ENCODE results near the gene GPR78.

DNA sequence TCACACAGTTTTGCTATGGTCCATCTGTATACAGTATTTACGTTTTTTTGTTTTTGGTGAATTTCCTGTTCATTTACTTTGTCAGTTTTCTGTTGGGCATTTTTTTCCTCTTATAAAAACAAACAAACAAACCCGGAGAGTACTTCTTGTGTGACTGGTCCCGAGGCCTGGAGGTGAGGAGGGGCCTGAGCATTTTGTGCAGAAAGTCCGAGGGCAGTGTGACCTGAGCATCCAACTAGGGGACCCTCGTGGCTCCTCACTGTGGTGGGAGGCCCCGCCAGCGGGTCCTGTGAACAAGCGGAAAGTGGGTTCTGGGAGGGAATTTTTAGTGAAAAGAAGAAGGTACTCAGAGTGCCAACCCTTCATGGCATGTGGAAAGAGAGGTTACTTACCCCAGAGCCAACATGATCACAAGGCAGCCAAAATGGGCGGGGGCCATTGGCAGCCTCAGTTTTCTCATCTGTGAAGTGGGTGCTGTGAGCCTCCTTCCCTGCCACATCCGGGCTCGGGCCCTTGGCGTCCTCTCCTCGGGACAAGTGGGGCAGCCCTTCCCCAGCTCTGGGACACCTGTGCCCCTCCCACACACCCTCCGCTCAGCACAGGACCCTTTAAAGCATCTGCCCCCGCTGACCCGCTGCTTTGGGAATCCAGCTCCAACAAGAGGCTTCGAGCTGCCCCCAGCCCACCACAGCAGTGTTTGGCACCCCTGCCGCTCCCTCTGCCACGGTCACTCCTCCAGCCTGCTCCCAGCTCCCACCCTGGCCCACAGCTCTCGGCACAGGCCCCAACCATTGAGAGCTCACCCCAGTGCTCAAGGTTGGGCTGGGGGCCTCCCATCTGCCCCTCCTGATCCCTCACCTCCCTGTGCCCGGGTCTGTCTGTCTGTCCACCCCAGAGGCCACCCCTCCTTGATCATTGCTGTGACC is 22.8 kb upstream of the GPR78 start:
- TF ChIP-seq CTCF (IDR thresholded peaks at IDR 0.05; ENCODE audit: low read length) (no peak), EZH2 (optimal IDR thresholded peaks at IDR 0.05; ENCODE audit: low read depth, low read length) (no peak)

All from MM.1S (cell line).